Measurements from ENCODE around the gene CYB5R4. TPM values are rescaled to one million over a fixed set of nuclear protein-coding genes. Genes with fewer than 3 reads are reported as not detected.

The CYB5R4 gene
- total and polyA plus RNA-seq, 12 donors: 1.2 to 20.0 (median 15.5) TPM

DNA sequence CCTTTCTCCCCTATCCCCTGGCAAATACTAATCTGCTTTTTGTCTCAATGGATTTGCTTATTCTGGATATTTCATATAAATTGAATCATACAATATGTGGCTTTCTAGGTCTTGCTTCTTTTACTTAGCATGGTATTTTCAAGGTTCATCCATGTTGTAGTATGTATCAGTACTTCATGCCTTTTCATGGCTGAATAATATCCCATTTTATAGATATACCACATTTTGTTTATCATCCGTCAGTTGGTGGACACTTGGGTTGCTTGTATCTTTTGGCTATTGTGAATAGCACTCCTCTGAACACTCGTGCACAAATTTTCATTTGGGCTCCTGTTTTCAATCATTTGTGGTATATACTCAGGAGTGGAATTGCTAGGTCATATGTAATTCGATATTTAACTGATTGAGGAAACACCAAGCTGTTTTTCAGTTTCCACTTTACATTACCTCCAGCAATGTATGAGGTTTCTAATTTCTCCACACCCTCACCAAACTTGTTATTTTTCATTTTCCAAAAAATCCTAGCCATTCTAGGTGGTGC is 36.8 kb upstream of the CYB5R4 start:
- no peak overlapping the region for H3K4me3 ChIP-seq
- no peak overlapping the region for H3K27ac ChIP-seq
- H3K36me3 ChIP-seq: no peaks in the 10 kb centered on the region
- TF ChIP-seq, protein P1, sequence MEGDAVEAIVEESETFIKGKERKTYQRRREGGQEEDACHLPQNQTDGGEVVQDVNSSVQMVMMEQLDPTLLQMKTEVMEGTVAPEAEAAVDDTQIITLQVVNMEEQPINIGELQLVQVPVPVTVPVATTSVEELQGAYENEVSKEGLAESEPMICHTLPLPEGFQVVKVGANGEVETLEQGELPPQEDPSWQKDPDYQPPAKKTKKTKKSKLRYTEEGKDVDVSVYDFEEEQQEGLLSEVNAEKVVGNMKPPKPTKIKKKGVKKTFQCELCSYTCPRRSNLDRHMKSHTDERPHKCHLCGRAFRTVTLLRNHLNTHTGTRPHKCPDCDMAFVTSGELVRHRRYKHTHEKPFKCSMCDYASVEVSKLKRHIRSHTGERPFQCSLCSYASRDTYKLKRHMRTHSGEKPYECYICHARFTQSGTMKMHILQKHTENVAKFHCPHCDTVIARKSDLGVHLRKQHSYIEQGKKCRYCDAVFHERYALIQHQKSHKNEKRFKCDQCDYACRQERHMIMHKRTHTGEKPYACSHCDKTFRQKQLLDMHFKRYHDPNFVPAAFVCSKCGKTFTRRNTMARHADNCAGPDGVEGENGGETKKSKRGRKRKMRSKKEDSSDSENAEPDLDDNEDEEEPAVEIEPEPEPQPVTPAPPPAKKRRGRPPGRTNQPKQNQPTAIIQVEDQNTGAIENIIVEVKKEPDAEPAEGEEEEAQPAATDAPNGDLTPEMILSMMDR (IDR thresholded peaks at IDR 0.05): no peak
- H3K9me3 ChIP-seq: no peaks in the 10 kb centered on the region
- WGBS, 2 donors: 76 to 84% methylated on average over 3 of the region's 3 CpGs
- no peak for DNase-seq
- H3K27me3 ChIP-seq: peaks cover 0 to 3% (median 0%) of the 10 kb centered on the region in 7 donors
- no peaks in the 10 kb centered on the region for H3K4me1 ChIP-seq
- no peak for ATAC-seq
- intact Hi-C loops (cut with DNase I): no loop called here

DNA sequence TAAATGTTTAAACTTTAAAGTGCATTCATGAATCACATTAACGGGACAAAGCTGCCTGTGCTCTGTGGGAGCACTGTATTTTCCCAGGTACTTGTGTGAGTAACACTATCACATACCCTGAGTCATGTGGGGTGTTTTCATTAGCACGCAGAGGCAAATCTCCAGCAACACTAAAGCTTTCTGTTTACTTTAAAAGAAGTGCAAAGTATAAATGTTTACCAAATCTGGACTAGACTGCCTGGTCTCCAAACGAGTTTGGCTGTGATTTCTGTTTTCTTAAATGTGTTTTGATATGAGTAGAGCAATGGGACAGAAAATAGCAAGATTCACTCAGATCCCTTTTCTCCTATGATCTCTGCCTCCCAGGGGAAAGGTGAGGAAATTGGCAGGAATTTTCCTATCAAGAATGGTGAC is 35.1 kb upstream of the CYB5R4 start:
- intact Hi-C loops (cut with DNase I): no loop called here
- ATAC-seq (no peak), DNase-seq (no peak)
- Histone ChIP-seq H3K4me1 (no peaks in the 10 kb centered on the region), H3K27me3 (peaks cover 0 to 3% (median 0%) of the 10 kb centered on the region in 7 donors), H3K27ac (no peak overlapping the region), H3K36me3 (no peaks in the 10 kb centered on the region), H3K9me3 (no peaks in the 10 kb centered on the region), H3K4me3 (no peak overlapping the region)
- TF ChIP-seq, protein P1 (IDR thresholded peaks at IDR 0.05): no peak
- WGBS, 2 donors: 18 to 32% methylated on average over 3 of the region's 3 CpGs

- no peaks in the 10 kb centered on the region for H3K36me3 ChIP-seq
- intact Hi-C loops (cut with DNase I): no loop called here
- TF ChIP-seq, protein P1 (IDR thresholded peaks at IDR 0.05): no peak
- no peak overlapping the region for H3K4me3 ChIP-seq
- peaks cover 0 to 3% (median 0%) of the 10 kb centered on the region in 7 donors for H3K27me3 ChIP-seq
- H3K27ac ChIP-seq: no peak overlapping the region
- DNase-seq (no peak), ATAC-seq (no peak)
- 4 to 6% methylated on average over 2 of the region's 2 CpGs for WGBS, 2 donors
- H3K4me1 ChIP-seq: no peaks in the 10 kb centered on the region
- no peaks in the 10 kb centered on the region for H3K9me3 ChIP-seq
Observed at GRCh38 chr6:83824831-83825230, 34.7 kb upstream of the CYB5R4 start.

DNA sequence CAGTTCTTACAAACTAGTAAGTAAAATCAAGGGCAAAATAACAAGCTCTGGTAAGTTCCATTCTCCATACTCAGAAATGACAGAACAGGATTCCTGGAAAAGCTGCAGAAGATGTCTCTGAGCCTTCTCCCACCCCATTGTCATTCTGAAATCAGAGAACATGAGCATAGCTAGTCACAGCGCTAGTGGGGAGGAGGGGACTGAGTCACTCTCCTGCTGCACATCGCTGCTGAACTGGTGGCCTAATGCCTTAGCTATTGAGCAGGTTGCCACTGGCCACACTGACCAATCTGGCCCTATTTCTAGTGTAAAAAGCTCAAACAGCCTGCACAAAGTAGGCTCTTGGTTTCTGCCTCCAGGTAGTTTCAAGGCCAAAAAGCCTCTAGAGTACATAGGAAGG is 32.4 kb upstream of the CYB5R4 start:
- Histone ChIP-seq H3K27me3 (peaks cover 0 to 3% (median 0%) of the 10 kb centered on the region in 7 donors), H3K27ac (no peak overlapping the region), H3K4me1 (no peaks in the 10 kb centered on the region), H3K36me3 (no peaks in the 10 kb centered on the region), H3K9me3 (no peaks in the 10 kb centered on the region), H3K4me3 (no peak overlapping the region)
- TF ChIP-seq, protein P1 (IDR thresholded peaks at IDR 0.05): no peak
- ATAC-seq (no peak), DNase-seq (no peak)
- 58 to 74% methylated on average over 2 of the region's 2 CpGs for WGBS, 2 donors
- intact Hi-C loops (cut with DNase I): no loop called here

All from heart right ventricle (tissue), 16 donors.